Activated T-cell treated with anti-CD3 and anti-CD28 coated beads for 1 hour (primary cell): Measurements from ENCODE around the gene BMP2K.

ENCODE experiments used
- DNase-seq: peaks from one replicate; pipeline ENCODE4 v3.0.0-alpha.2; 2020; ENCODE audit warnings: low read depth

The BMP2K gene

GRCh38 chr4:78776079-78776728 lies at the start of gene BMP2K:
BMP2K (plus strand) TSS chr4:78776350; CDS start chr4:78776544, 194 bp downstream.
- DNase-seq, result peak; percentile 65

GRCh38 chr4:78726546-78726945 lies 49.6 kb upstream of the BMP2K start:
- no peak for DNase-seq

DNA sequence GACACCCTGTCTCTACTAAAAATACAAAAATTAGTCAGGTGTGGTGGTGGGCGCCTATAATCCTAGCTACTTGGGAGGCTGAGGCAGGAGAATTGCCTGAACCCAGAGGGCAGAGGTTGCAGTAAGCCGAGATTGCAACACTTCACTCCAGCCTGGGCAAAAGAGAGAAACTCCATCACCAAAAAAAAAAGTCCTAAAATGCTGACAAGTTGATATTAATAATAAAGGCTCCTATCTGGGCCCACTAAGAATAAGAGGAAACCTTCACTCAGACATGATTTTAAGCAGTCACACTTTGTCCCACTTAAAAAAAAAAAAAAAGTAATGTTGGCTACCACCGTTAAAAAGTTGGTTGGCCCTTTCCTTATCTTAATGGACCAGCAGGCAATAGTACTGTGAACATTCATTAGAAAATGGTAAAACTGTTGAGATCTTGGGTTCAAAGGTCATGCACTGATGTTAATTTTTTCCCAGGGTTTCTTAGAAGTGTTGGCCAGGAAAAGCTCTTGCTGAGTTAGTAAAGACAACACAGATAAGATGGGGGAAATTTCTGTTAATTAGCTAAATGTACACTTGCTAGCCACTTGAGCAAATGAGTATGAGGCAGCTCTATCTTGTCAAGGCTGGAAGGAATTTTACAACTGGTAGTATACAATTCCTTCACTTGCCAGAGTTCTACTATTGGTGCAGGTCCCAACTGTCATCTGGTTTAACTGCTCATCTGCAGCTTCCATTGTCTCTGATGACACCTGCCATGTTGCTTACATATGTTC lies 43.6 kb upstream of the BMP2K start:
- DNase-seq, result no peak

DNA sequence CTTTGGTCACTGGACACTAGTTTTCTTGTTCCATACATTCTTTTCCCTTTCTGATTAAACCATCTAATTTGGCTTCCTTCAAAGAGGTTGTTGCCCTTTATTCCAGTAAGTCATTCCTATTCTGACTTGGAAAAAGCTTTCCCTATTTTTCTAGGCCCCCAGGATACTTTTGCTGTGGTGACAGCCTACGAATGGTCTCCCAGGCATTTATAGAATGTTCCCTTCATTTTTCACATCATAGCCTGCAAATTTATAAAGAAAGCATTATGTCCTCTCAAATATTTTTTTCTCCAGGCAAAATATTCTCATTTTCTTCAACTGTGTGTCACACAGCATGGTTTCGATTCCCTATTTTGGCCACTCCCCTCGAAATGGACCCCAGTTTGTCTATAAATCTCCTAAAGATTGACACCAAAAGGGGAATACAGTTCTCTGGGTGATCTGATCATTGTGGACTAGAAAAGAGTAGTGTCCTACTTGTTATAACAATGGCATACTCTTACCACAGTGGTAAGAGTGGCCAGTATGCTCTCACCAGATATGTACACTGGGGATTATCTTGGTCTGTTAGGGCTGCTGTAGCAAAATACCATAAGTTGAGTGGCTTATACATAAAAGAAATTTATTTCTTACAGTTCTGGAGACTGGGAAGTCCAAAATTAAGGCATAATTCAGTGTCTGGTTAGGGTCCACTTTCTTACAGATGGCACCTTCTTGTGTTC lies 41.5 kb upstream of the BMP2K start:
- no peak for DNase-seq

GRCh38 chr4:78735697-78736096 lies 40.5 kb upstream of the BMP2K start:
- no peak for DNase-seq

DNA sequence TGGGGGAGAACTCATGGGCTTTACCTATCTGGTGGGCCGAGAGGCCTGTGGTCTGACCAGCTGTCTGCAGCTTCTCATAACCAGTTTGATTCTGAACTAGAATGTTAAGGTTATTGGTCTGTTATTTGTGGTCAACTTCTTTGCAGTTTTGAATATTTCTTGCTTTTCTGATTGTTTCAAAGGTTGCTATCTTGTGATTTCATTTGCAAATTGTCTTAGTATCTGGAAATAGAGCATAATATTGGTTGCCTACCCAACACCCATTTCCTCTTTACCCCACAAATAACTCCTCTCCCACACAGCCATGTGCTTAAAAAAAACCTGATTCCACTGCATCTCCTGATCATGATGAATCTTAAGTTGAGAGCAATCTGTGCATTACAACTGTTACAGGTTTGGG lies 39.1 kb upstream of the BMP2K start:
- DNase-seq, result no peak

DNA sequence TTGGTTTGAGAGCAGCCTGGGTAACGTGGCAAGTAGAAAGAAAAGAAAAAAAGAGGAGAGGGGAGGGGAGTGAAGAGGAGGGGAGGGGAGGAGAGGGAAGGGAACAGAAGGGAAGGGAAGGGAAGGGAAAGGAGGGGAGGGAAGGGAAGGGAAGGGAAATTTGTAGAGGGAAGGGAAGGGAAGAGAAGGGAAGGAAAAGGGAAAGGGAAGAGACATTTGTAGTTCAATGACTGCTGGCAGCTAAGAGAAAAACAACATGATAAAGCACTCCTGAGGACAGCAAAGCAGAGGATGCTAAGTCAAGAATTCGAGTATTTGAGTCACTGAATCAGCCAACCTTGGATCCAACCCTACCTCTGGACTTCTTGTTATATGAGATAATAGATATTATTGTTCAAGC lies 38.2 kb upstream of the BMP2K start:
- DNase-seq, result no peak

DNA sequence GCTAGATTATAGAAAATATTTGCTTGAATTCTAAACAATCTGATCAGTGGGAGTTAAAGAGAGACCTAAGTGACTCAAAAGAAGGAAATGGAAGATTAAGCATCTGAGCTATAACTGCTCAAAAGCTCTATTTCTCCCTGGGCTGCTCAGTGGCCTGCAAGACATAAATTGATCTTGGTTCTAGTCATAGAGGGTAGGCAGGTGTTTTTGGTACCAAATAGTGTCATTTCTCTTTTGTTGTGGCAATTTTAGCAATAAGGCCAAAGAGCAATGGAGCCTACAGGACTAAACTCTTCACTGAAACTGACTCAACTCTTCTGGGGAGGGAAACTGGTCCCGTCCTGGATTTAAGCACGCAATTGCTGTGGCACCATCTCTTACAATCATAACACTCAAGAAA lies 33.9 kb upstream of the BMP2K start:
- DNase-seq, result no peak

DNA sequence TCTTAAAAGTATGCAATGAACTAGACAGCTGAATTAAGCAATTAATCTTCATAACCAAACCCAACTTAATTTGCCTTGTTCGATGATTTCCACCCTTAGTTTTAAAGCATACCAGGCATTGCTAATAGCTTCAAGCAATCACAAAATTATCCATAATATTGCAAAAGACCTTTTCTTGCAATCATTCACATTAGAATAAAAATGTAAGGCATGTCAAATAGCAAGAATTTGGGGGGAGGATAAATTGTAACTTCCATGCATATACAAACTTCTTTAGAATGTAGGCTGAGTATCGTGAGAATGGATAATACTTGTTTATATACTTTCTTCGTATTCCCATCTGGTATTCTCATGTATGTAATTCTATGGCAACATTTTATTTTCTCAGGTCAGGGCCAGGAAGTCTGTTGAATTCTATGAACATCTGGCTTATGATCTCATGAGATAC lies 28.7 kb upstream of the BMP2K start:
- DNase-seq, result no peak

DNA sequence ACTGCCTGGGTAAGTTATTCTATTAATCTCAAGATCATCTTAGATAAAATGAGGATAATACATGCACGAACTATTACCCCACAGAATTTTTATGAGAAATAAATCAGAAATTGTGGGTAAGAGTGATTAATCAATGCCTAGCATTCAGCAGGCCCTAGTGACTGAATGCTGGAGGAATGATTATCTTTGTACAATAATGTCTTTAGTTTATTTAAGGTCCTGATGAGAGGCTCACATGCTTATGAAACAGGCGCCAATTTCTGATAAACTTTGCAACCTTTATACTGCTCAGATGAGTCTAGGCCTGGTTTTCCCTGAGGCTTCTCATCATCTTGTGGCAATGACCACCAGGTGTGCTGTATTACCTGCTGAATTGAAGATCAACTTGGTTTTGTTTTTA lies 27.8 kb upstream of the BMP2K start:
- no peak for DNase-seq

DNA sequence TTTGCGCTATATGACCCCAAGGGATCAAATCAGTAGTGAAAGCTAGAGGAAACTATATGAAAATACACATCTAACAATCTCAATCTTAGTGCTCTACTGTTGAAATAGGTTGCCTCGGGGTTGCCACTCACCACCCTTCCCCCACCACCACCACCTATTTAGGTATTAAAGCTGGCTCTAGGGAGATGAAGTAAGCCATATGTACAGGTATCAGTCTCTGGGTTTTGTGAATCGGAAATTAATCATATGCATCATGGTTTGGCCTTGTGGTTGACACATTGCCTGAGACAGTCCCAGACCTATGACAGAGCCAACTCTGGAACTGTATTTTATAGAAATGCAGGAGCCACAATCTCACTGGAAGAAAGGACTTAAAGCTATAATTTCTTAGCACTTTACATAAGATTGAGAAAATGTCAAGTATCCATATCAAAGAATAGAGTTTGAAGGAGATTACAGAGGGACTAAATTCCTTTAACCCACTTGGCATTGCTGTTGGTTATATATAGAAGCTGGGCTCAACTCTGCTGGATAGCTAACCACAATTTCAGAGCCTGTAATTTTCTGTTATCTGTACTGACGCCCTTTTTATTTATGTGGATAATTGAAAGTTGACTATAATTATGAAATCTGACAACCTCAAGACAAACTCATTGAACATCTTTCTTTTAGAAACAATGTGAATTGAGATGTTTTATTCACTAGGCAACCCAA lies 26.7 kb upstream of the BMP2K start:
- DNase-seq, result no peak

- DNase-seq, result no peak
These were observed 26.0 kb upstream of the BMP2K start for GRCh38 chr4:78749972-78750727.

DNA sequence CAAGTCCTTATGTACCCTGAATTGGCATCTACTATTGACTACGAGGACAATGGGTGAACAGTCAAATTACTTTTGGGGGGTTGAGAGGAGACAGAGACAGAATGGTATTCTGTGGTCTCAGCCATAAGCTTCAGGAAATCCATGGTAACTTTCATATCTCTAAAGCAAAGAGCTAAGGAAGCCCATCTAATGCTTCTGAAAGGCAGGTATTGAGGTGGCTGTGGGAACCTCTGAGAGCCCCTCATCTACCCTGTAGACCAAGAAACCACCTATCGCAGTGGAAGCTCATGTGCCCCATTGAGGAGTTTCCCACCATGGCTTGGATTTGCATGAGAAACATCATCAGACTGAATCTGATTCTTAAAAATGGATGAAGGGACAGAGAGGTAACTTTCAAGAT lies 23.1 kb upstream of the BMP2K start:
- no peak for DNase-seq

- no peak for DNase-seq
These were observed 21.3 kb upstream of the BMP2K start for GRCh38 chr4:78754872-78755271.

- no peak for DNase-seq
These were observed 20.0 kb upstream of the BMP2K start for GRCh38 chr4:78756137-78756536.

DNA sequence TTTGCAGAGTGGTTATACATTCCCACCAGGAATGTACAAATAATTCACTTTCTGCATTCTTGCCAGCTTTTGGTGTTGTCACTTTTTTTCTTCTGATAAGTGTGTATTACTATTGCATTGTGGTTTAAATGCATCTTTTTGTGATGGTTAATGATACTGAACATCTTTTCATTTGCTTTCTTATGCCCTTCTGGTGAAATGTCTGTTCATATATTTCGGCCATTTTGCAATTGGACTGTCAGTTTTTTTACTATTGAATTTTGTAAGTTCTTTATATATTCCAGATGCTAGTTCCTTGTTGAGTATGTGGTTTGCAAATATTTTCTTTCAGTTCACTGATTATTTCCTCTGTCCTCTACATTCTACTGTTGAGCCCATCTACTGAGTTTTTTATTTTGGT lies 19.4 kb upstream of the BMP2K start:
- DNase-seq, result no peak

- no peak for DNase-seq
These were observed 18.6 kb upstream of the BMP2K start for GRCh38 chr4:78757574-78757973.

DNA sequence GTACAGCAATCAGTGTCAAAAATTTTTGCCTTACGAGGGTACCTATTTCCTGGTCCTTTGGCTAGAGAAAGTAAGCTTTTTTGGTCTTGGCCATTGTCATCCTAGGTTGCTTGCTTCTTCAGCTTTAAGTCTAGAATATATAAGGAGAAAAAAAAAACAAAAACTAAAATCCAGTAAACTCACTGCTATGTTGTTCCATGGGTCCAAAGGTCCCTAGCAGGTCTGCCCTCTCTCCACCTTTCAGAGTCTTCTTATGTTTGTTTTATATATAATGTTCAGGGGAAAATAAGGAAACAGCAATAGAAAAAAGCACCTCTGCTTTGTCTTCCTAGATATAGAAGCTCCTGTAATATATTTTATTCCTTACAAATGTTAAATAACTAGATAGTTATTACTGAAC lies 18.1 kb upstream of the BMP2K start:
- DNase-seq, result no peak

- no peak for DNase-seq
These were observed 13.6 kb upstream of the BMP2K start for GRCh38 chr4:78762529-78762928.

GRCh38 chr4:78763251-78763650 lies 12.9 kb upstream of the BMP2K start:
- DNase-seq, result no peak

GRCh38 chr4:78763763-78764387 lies 12.3 kb upstream of the BMP2K start:
- DNase-seq, result no peak
